SK-N-SH (cell line): ENCODE measurements around the gene PSMB5. TPM values are rescaled to one million over a fixed set of nuclear protein-coding genes. Genes with fewer than 3 reads are reported as not detected.
A peak's percentile ranks its signal among the peaks of the same experiment; 100 is the strongest.

Experiments used
- CTCF ChIA-PET: fragments of 300-600, 350-600 bp; formaldehyde crosslinking; extraction: SDS; loops from one replicate; lab custom pipeline; 2021; lab: Yijun Ruan, JAX
- POLR2A ChIA-PET: fragments of 350-600 bp; sonication (Branson Sonifier 250); formaldehyde crosslinking; extraction: SDS; loops from one replicate; lab custom pipeline; 2020; ENCODE audit warnings: antibody characterized with exemption, inconsistent platforms; lab: Yijun Ruan, JAX
- DNase-seq: peaks from one replicate; pipeline ENCODE4 v3.0.0; 2012
- H2AFZ ChIP-seq: fragments of 200-600 bp; sonication (generic); 2 replicates; pipeline ENCODE4 v1.8.1; 2016; ENCODE audit warnings: antibody characterized with exemption, mild to moderate bottlenecking, low read depth
- H3F3A ChIP-seq: fragments of 200-600 bp; sonication (generic); replicated peaks from 2 replicates; pipeline ENCODE3; 2016; ENCODE audit warnings: antibody characterized with exemption, mild to moderate bottlenecking; ENCODE audit not compliant: insufficient read depth
- H3K27ac ChIP-seq, 2 experiments: fragments of 200-500 bp in 1 of 2; fragments of 200-600 bp in 1 of 2; sonication (Bioruptor generic) in 1 of 2; sonication (generic), shearing (Covaris generic) in 1 of 2; 2 replicates each; pipeline versions ENCODE4 v1.5.1 to v1.6.1; 2014 to 2016; ENCODE audit warnings: low read depth in 2 of 2, inconsistent platforms in 1 of 2, low read length in 1 of 2, mild to moderate bottlenecking in 1 of 2, mixed read lengths in 1 of 2
- H3K27me3 ChIP-seq: fragments of 200-600 bp; sonication (generic), shearing (Covaris generic); 2 replicates; pipeline ENCODE4 v1.6.1; 2016; ENCODE audit warnings: mixed run types; ENCODE audit not compliant: insufficient read depth
- H3K36me3 ChIP-seq, 2 experiments: fragments of 200-500 bp in 1 of 2; fragments of 200-600 bp in 1 of 2; sonication (Bioruptor generic) in 1 of 2; sonication (generic) in 1 of 2; replicated peaks in 1 of 2; 2 replicates each; pipeline versions ENCODE3 to v1.5.1; 2014 to 2016; ENCODE audit warnings: low read length in 1 of 2, mild to moderate bottlenecking in 1 of 2; ENCODE audit not compliant: insufficient read depth in 2 of 2, control insufficient read depth in 1 of 2
- H3K4me1 ChIP-seq, 2 experiments: fragments of 200-500 bp in 1 of 2; fragments of 200-600 bp in 1 of 2; sonication (Bioruptor generic) in 1 of 2; sonication (generic), shearing (Covaris generic) in 1 of 2; 2 replicates each; pipeline versions ENCODE4 v1.5.1 to v1.6.1; 2014 to 2016; ENCODE audit warnings: low read depth in 1 of 2, low read length in 1 of 2, mixed run types in 1 of 2; ENCODE audit not compliant: insufficient read depth in 2 of 2, control insufficient read depth in 1 of 2
- H3K4me2 ChIP-seq: fragments of 200-600 bp; sonication (generic), shearing (Covaris generic); 2 replicates; pipeline ENCODE4 v1.6.1; 2017; ENCODE audit warnings: mixed run types
- H3K4me3 ChIP-seq, 2 experiments: fragments of 200-500 bp in 1 of 2; fragments of 200-600 bp in 1 of 2; sonication (Bioruptor generic) in 1 of 2; sonication (generic), shearing (Covaris generic) in 1 of 2; 2 replicates each; pipeline versions ENCODE4 v1.5.1 to v1.8.1; 2014 to 2016; ENCODE audit warnings: low read depth in 2 of 2, inconsistent platforms in 1 of 2, low read length in 1 of 2, mild to moderate bottlenecking in 1 of 2, mixed read lengths in 1 of 2, moderate library complexity in 1 of 2
- H3K79me2 ChIP-seq: fragments of 200-600 bp; sonication (generic); 2 replicates; pipeline ENCODE4 v1.8.1; 2017; ENCODE audit warnings: mild to moderate bottlenecking; ENCODE audit not compliant: insufficient read depth
- H3K9ac ChIP-seq: fragments of 200-600 bp; sonication (generic); 2 replicates; pipeline ENCODE4 v1.6.1; 2017; ENCODE audit warnings: mixed run types
- H3K9me2 ChIP-seq: fragments of 200-600 bp; sonication (generic); 2 replicates; pipeline ENCODE4 v1.6.1; 2017; ENCODE audit warnings: mixed run types
- H3K9me3 ChIP-seq: fragments of 200-600 bp; sonication (generic); 2 replicates; pipeline ENCODE4 v1.6.1; 2017; ENCODE audit warnings: mixed run types, mild to moderate bottlenecking, moderate library complexity
- H4K20me1 ChIP-seq: fragments of 200-600 bp; sonication (generic); 2 replicates; pipeline ENCODE4 v1.6.1; 2017; ENCODE audit warnings: mild to moderate bottlenecking, mixed run types; ENCODE audit not compliant: insufficient read depth
- FOXM1 ChIP-seq: IDR thresholded peaks from 2 replicates; pipeline ENCODE4 v1.4.0; 2012; ENCODE audit warnings: low read depth, mild to moderate bottlenecking
- GATA2 ChIP-seq: sonication (generic); formaldehyde crosslinking; IDR thresholded peaks from 2 replicates; pipeline ENCODE4 v1.5.0; 2020; ENCODE audit warnings: mild to moderate bottlenecking, missing genetic modification reagents
- MEF2A ChIP-seq: IDR thresholded peaks from 2 replicates; pipeline ENCODE4 v1.4.0; 2012; ENCODE audit warnings: low read depth, borderline replicate concordance
- TAF1 ChIP-seq: IDR thresholded peaks from 2 replicates; pipeline ENCODE4 v1.6.1; 2012; ENCODE audit warnings: low read depth, mild to moderate bottlenecking, low read length, moderate library complexity, borderline replicate concordance
- WGBS: methylation state at CpG from one replicate; pipeline ENCODE4 v1.1.6; 2017; ENCODE audit warnings: low lambda C conversion rate; 5-methylcytosine and 5-hydroxymethylcytosine counted together
- polyA plus RNA-seq, 3 experiments: library from polyadenylated mRNA; depleted of rRNA; stranded (reverse); fragments of >200 nt; gene quantifications; 2 replicates each; pipeline ENCODE4 v1.2.3, GENCODE V29; 2012
- TF ChIP-seq, protein P1 (sequence below): fragments of 150-350 bp; IDR thresholded peaks from 2 replicates; pipeline ENCODE4 v1.6.1; 2016; ENCODE audit warnings: mild to moderate bottlenecking, low read depth, low read length

PSMB5 gene
- polyA plus RNA-seq, 1 of the 3 experiments (the other 2 are of a cell fraction), result 337 TPM

DNA sequence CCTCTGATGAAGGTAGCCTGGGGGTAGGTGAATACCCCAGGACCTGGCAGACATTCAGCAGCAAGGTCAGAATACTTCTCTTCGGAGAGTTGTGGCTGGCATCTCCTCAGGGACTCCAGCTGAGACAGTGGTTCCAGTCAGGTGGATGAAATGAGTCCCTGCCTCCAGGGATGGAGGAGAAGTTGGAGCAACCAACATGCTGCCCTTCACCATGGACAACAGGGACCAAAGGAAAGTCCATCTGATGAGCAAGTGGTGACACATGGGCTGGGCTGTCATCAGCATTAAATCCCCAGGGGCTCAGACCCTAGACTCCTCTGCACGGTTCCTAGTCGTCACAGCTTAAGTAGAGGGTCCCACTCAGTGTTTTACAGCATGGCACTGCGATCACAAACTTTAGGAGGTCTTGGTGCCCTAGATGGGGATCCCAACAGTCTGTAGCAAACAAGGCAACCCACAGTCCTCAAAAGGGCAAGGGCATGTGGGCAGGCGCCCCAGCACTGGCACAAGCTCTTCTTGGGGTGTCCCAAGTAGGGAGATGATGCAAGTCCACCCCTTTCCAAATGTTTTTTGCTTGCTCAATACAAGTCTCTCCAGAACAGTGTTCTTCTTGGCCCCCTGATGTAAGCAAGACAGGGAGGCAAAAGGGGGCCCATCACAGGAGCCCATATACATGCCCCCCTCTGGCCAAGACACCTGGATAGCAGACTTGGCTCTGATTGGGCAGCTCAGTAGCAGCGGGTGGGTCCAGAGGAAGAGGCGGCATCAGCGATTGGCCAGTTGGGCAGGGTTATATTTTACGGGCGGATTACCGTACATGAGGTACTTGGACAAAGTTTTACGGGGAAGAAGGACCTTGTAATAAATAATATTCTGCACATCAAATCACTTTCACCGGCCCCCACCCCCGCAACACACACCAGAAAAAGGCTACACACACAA is 33.4 kb upstream of the PSMB5 start:
- peak overlapping the region; percentile 32; the same call in 1 of the 2 replicates for H3K4me2 ChIP-seq
- peaks cover 34% of the 10 kb centered on the region for H3F3A ChIP-seq
- H3K79me2 ChIP-seq, result peaks cover 66% of the 10 kb centered on the region
- CTCF ChIA-PET, result interaction anchor here (0.8 to 33.1 kb wide), 48 partner anchors 9 to 227 kb away, joined by 3 to 1566 read pairs (median 6); partner anchors contain the start of genes ACIN1, AJUBA, C14orf119 and CDH24
- H3K36me3 ChIP-seq, result peaks cover 56 to 63% of the 10 kb centered on the region in 2 experiments
- no peaks in the 10 kb centered on the region for H3K9me3 ChIP-seq
- H3K9ac ChIP-seq, result no peak overlapping the region
- H4K20me1 ChIP-seq, result peaks cover 39% of the 10 kb centered on the region
- H3K4me1 ChIP-seq, result peaks cover 20 to 35% of the 10 kb centered on the region in 2 experiments
- no peak overlapping the region for H2AFZ ChIP-seq
- peak overlapping the region in 1 of 2 experiments; percentile 50; a peak in 1 of 4 replicates for H3K4me3 ChIP-seq
- H3K27ac ChIP-seq, result peak overlapping the region in 1 of 2 experiments; percentile 1; a peak in 1 of 4 replicates
- H3K9me2 ChIP-seq, result no peaks in the 10 kb centered on the region
- POLR2A ChIA-PET, result interaction anchor here (0.8 to 1.8 kb wide), 4 partner anchors 10 to 82 kb away, joined by 3 to 11 read pairs (median 5); partner anchors contain the start of genes ACIN1 and C14orf119
- TF ChIP-seq, protein P1, sequence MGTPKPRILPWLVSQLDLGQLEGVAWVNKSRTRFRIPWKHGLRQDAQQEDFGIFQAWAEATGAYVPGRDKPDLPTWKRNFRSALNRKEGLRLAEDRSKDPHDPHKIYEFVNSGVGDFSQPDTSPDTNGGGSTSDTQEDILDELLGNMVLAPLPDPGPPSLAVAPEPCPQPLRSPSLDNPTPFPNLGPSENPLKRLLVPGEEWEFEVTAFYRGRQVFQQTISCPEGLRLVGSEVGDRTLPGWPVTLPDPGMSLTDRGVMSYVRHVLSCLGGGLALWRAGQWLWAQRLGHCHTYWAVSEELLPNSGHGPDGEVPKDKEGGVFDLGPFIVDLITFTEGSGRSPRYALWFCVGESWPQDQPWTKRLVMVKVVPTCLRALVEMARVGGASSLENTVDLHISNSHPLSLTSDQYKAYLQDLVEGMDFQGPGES, result no peak
- 73% methylated on average over 13 of the region's 14 CpGs for WGBS
- no peak for DNase-seq
- no peaks in the 10 kb centered on the region for H3K27me3 ChIP-seq

DNA sequence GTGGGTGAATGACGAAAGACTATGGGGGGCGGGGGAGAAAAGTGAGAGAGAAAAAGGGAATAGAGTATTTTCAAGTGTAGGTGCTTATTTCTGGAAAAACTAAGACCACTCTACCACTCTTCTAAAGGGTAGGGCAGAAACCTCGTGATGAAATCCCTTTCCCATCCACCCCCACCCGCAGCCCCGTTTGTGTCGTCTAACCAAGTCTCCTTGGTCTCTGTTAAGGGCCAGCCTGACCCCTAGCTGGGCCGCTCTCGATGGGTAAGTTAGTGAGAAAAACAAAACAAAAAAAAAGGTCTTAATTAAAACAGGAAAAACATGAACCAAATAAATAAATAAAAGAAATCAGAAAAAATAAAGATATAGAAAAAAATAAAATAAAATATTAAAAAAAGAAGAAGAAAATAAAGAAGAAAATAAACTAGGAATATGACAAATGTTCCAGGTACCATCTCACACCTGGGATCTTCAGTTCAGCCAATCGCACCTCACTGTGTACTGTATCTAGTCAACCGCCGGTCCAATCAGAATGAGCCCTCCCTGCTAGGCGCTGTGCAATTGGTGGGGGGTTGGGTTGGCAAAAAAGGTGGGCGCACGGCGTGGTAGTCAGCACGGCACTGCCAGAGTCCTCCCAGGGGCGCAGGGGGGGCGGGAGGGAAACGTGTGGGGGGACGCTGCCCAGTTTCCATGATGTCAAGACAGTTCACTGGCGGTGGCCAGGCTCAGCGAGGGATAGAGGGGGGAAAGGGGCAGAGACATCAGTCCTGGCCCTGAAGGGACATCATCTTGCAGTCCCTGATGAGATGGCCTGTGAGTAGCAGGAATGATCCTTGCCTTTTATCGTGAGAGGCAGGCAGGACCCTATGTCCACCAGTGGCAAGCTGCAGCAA is 32.4 kb upstream of the PSMB5 start:
- Histone ChIP-seq H3K9ac (no peak overlapping the region), H4K20me1 (peaks cover 39% of the 10 kb centered on the region), H2AFZ (no peak overlapping the region), H3K4me2 (no peak overlapping the region), H3K36me3 (peaks cover 58 to 63% of the 10 kb centered on the region in 2 experiments), H3F3A (peaks cover 35% of the 10 kb centered on the region), H3K27me3 (no peaks in the 10 kb centered on the region), H3K79me2 (peaks cover 66% of the 10 kb centered on the region), H3K27ac (no peak overlapping the region), H3K4me1 (peaks cover 22 to 34% of the 10 kb centered on the region in 2 experiments), H3K9me3 (no peaks in the 10 kb centered on the region), H3K4me3 (no peak overlapping the region), H3K9me2 (no peaks in the 10 kb centered on the region)
- TF ChIP-seq GATA2 (CRISPR knock-in tag), result no peak
- TF ChIP-seq TAF1, result no peak
- TF ChIP-seq MEF2A, result no peak
- TF ChIP-seq FOXM1, result no peak
- ChIA-PET POLR2A (no interaction called here), CTCF (interaction anchor here (1.0 to 33.1 kb wide), 9 partner anchors 8 to 132 kb away, joined by 4 to 1566 read pairs (median 18); partner anchors contain the start of genes ACIN1, AJUBA, C14orf119 and CDH24)
- 94% methylated on average over 18 of the region's 23 CpGs for WGBS
- DNase-seq, result no peak
